ENCODE measurements around the gene MVB12B. TPM values are rescaled to one million over a fixed set of nuclear protein-coding genes. Genes with fewer than 3 reads are reported as not detected.

MVB12B gene
- total and polyA plus RNA-seq, 8 donors, result 2.3 to 21.9 (median 6.4) TPM

DNA sequence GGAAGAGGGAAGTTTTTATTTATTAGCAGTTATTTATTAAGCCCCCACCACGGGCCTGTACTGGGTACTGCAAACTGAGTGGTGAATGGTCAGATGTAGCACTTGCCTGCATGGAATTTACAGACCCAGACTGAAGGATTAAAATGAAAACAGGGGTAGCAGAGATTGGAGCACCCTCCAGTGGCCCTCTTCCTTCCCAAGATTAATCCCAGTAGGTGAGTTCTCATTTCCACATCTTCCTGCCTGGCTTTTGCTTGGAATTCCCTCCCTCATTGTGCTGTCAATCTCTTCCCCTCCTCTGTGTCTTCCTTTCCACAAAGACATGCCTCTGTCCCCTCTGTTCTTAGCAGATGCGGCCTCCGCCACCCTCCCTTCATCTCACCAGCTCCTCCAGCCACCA is 39.2 kb downstream of the MVB12B start:
- WGBS, 5 donors, result 82 to 91% (median 85%) methylated on average over 3 of the region's 3 CpGs
- Histone ChIP-seq H3K4me1 (peaks cover 6 to 37% (median 26%) of the 10 kb centered on the region in 4 donors), H3K27ac (no peak overlapping the region), H3K4me3 (no peak overlapping the region), H3K9me3 (peaks cover 0 to 22% (median 12%) of the 10 kb centered on the region in 4 donors), H3K27me3 (no peaks in the 10 kb centered on the region), H3K36me3 (no peaks in the 10 kb centered on the region)
- TF ChIP-seq POLR2AphosphoS5 (IDR thresholded peaks at IDR 0.05) (no peak), EP300 (IDR thresholded peaks at IDR 0.05) (no peak), POLR2A (IDR thresholded peaks at IDR 0.05) (no peak)
- TF ChIP-seq, protein P1, sequence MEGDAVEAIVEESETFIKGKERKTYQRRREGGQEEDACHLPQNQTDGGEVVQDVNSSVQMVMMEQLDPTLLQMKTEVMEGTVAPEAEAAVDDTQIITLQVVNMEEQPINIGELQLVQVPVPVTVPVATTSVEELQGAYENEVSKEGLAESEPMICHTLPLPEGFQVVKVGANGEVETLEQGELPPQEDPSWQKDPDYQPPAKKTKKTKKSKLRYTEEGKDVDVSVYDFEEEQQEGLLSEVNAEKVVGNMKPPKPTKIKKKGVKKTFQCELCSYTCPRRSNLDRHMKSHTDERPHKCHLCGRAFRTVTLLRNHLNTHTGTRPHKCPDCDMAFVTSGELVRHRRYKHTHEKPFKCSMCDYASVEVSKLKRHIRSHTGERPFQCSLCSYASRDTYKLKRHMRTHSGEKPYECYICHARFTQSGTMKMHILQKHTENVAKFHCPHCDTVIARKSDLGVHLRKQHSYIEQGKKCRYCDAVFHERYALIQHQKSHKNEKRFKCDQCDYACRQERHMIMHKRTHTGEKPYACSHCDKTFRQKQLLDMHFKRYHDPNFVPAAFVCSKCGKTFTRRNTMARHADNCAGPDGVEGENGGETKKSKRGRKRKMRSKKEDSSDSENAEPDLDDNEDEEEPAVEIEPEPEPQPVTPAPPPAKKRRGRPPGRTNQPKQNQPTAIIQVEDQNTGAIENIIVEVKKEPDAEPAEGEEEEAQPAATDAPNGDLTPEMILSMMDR (IDR thresholded peaks at IDR 0.05), result no peak
- intact Hi-C loops (cut with DNase I; ENCODE audit: low total_unique reads), result no loop called here
- DNase-seq, result no peak

DNA sequence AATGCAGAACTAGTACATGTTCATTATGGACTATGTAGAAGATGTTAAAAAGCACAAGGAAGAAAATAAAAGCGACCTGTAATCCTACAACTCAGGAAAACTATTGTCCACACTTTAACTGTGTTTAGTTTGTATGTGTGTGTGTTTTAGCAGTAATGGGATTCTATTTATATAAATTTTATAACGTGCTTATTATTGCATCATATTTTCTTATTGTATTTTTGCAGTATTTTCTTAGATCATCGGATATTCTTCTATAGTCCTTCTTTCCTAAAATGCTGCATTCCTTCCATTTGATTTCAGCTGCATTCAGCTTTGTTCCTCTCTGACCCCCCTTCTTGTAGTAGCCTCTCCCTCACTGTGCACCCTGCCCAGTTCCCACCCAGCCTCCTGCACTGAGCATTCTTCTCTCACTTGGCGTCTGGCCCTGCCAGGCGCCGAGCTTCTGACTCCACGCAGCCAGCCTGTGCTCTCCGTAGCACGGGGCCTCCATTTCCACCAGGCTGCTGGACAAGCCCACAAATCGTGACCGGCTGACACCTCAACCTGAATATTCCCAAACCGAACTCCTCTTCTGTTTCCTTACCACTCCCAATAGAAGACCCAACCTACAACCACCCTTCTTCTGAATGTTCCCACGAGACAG is 39.9 kb downstream of the MVB12B start:
- Histone ChIP-seq H3K27ac (peak overlapping the region in 1 of 5 donors; percentile 49), H3K9me3 (peaks cover 0 to 15% (median 9%) of the 10 kb centered on the region in 4 donors), H3K4me3 (no peak overlapping the region), H3K27me3 (no peaks in the 10 kb centered on the region), H3K4me1 (peaks cover 6 to 43% (median 32%) of the 10 kb centered on the region in 4 donors), H3K36me3 (no peaks in the 10 kb centered on the region)
- intact Hi-C loops (cut with DNase I; ENCODE audit: low total_unique reads), result no loop called here
- WGBS, 5 donors, result 48 to 66% (median 51%) methylated on average over 13 of the region's 13 CpGs
- TF ChIP-seq POLR2AphosphoS5 (IDR thresholded peaks at IDR 0.05) (no peak), EP300 (IDR thresholded peaks at IDR 0.05) (no peak), POLR2A (IDR thresholded peaks at IDR 0.05) (no peak)
- TF ChIP-seq, protein P1 (IDR thresholded peaks at IDR 0.05), result no peak
- no peak for DNase-seq

DNA sequence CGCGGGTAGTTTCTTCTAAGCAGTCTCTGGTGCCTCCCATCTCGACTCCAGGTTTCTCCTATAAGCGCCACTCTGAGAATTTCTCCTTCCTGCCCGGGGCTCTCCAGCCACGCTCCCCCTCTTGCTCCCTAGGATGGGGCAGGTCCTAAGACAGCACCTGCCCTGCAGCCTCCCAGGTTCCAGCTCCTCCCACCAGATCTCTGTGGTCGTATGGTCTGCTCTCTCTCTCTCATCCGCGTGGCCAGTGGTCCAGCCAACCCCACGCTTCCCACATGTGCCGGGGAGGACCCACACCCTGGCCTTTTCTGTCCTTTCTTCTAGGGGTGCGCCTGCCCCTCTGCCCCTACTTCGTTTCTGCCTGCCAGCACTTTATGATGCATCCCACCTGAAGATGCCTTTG is 40.5 kb downstream of the MVB12B start:
- Histone ChIP-seq H3K27ac (peak overlapping the region in 1 of 5 donors; percentile 49), H3K9me3 (peaks cover 0 to 9% (median 4%) of the 10 kb centered on the region in 4 donors), H3K4me1 (peaks cover 6 to 49% (median 35%) of the 10 kb centered on the region in 4 donors), H3K4me3 (no peak overlapping the region), H3K36me3 (no peaks in the 10 kb centered on the region), H3K27me3 (no peaks in the 10 kb centered on the region)
- 87 to 91% (median 87%) methylated on average over 13 of the region's 13 CpGs for WGBS, 5 donors
- DNase-seq, result no peak
- intact Hi-C loops (cut with DNase I; ENCODE audit: low total_unique reads), result no loop called here
- TF ChIP-seq EP300 (IDR thresholded peaks at IDR 0.05) (no peak), POLR2AphosphoS5 (IDR thresholded peaks at IDR 0.05) (no peak), POLR2A (IDR thresholded peaks at IDR 0.05) (no peak)
- TF ChIP-seq, protein P1 (IDR thresholded peaks at IDR 0.05), result no peak

DNA sequence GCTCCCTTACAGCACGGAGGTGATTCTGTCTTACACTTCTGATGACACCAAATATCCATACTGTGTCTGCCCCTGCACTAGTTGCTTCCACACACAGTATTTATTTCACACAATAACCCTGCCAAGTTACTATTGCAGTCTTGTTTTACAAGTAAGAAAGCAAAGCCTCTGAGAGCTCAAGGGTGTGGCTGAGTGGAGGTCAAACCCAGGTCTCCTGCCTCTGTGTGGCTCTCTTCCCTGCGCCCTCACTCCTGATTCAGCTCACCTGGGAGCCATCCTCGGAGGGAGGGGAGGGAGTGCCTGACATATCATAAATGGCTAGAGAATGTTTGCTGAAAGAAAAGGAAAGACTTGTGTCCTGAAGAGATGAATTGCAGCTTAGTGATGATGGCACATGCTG is 41.0 kb downstream of the MVB12B start:
- Histone ChIP-seq H3K27me3 (no peaks in the 10 kb centered on the region), H3K9me3 (peaks cover 0 to 4% (median 2%) of the 10 kb centered on the region in 4 donors), H3K4me3 (no peak overlapping the region), H3K4me1 (peaks cover 6 to 54% (median 35%) of the 10 kb centered on the region in 4 donors), H3K27ac (no peak overlapping the region), H3K36me3 (no peaks in the 10 kb centered on the region)
- no peak for DNase-seq
- intact Hi-C loops (cut with DNase I; ENCODE audit: low total_unique reads), result no loop called here
- 32 to 65% (median 57%) methylated on average over 3 of the region's 3 CpGs for WGBS, 5 donors
- TF ChIP-seq POLR2AphosphoS5 (IDR thresholded peaks at IDR 0.05) (no peak), POLR2A (IDR thresholded peaks at IDR 0.05) (no peak), EP300 (IDR thresholded peaks at IDR 0.05) (no peak)
- TF ChIP-seq, protein P1 (IDR thresholded peaks at IDR 0.05), result no peak
